VCaP (cell line): ENCODE results near the gene CDKN2A.

ENCODE experiments used
- H3K27ac ChIP-seq: fragments of 450-650 bp; 2 replicates; pipeline ENCODE4 v1.5.1; 2017
- CTCF ChIP-seq: fragments of 450-650 bp; conservative IDR thresholded peaks from 2 replicates; pipeline ENCODE4 v1.5.1; 2017; ENCODE audit warnings: mild to moderate bottlenecking, moderate library complexity

The CDKN2A gene

GRCh38 chr9:21958833-21959232 lies 35.4 kb downstream of the CDKN2A start:
- no peak for TF ChIP-seq CTCF
- no peak overlapping the region for H3K27ac ChIP-seq

GRCh38 chr9:21945606-21946005 lies 48.6 kb downstream of the CDKN2A start:
- no peak for TF ChIP-seq CTCF
- H3K27ac ChIP-seq = no peak overlapping the region

GRCh38 chr9:21943464-21943863 lies 50.7 kb downstream of the CDKN2A start:
- no peak overlapping the region for H3K27ac ChIP-seq
- no peak for TF ChIP-seq CTCF

GRCh38 chr9:21941337-21941995 lies 52.7 kb downstream of the CDKN2A start:
- no peak overlapping the region for H3K27ac ChIP-seq
- no peak for TF ChIP-seq CTCF

- TF ChIP-seq CTCF = no peak
Measured at GRCh38 chr9:21936161-21936560, 58.0 kb downstream of the CDKN2A start.

GRCh38 chr9:21935631-21936030 lies 58.6 kb downstream of the CDKN2A start:
- TF ChIP-seq CTCF = no peak

More at GRCh38 chr9:21936161-21936560, 58.0 kb downstream of the CDKN2A start:
- H3K27ac ChIP-seq = no peak overlapping the region

GRCh38 chr9:21933865-21934264 lies 60.3 kb downstream of the CDKN2A start:
- H3K27ac ChIP-seq = no peak overlapping the region
- no peak for TF ChIP-seq CTCF

More at GRCh38 chr9:21935631-21936030, 58.6 kb downstream of the CDKN2A start:
- no peak overlapping the region for H3K27ac ChIP-seq
